Gastroesophageal sphincter (tissue), 3 donors: Measurements from ENCODE around the gene ACOT12.

Source experiments
- CTCF ChIP-seq, 4 experiments: fragments of 200-600 bp in 2 of 4; fragments of 450-650 bp in 2 of 4; sonication (generic) in 1 of 4; IDR thresholded peaks; one replicate each; pipeline ENCODE4 v1.5.1; 2017 to 2019; ENCODE audit warnings: antibody characterized with exemption in 4 of 4, mild to moderate bottlenecking in 2 of 4, moderate library complexity in 2 of 4
- EP300 ChIP-seq: sonication (generic); formaldehyde crosslinking; IDR thresholded peaks from one replicate; pipeline ENCODE4 v1.6.1; 2017; ENCODE audit warnings: antibody characterized with exemption, mild to moderate bottlenecking
- POLR2A ChIP-seq, 2 donors: fragments of 450-650 bp; IDR thresholded peaks; one replicate each; pipeline ENCODE4 v1.6.1; 2017; ENCODE audit warnings: antibody characterized with exemption in 2 of 2, mild to moderate bottlenecking in 2 of 2, moderate library complexity in 1 of 2
- POLR2AphosphoS5 ChIP-seq: sonication (generic); formaldehyde crosslinking; IDR thresholded peaks from one replicate; pipeline ENCODE4 v1.6.1; 2017; ENCODE audit warnings: antibody characterized with exemption

GRCh38 chr5:81336556-81336955, 57.4 kb downstream of the ACOT12 start:
- TF ChIP-seq CTCF (IDR thresholded peaks at IDR 0.05), result no peak
- no peak for TF ChIP-seq POLR2A (IDR thresholded peaks at IDR 0.05)
- no peak for TF ChIP-seq POLR2AphosphoS5
- TF ChIP-seq EP300, result no peak
